ENCODE data around the gene PPEF1.

DNA sequence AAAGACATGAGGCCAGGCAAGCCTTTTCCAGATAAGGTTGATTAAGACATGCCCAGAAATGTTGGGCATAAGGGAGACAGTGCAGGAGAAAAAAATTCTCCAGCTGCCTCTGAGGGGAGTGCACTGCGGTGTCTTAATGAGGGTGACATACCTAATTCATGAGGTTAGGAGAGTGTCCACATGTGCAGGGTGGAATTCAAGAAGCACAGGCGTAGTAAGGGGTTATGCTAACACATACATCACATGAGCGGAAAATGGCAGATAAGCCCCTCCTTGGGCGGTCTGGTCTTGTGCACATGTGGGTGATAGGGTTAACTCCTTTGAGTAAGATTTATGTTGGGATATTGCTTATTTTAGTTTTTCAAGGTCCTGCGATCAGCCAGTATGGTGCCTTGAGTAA lies 154.1 kb downstream of the PPEF1 start:
- no peak for TF ChIP-seq POLR2AphosphoS5 (IDR thresholded peaks at IDR 0.05)
- TF ChIP-seq, protein P1, sequence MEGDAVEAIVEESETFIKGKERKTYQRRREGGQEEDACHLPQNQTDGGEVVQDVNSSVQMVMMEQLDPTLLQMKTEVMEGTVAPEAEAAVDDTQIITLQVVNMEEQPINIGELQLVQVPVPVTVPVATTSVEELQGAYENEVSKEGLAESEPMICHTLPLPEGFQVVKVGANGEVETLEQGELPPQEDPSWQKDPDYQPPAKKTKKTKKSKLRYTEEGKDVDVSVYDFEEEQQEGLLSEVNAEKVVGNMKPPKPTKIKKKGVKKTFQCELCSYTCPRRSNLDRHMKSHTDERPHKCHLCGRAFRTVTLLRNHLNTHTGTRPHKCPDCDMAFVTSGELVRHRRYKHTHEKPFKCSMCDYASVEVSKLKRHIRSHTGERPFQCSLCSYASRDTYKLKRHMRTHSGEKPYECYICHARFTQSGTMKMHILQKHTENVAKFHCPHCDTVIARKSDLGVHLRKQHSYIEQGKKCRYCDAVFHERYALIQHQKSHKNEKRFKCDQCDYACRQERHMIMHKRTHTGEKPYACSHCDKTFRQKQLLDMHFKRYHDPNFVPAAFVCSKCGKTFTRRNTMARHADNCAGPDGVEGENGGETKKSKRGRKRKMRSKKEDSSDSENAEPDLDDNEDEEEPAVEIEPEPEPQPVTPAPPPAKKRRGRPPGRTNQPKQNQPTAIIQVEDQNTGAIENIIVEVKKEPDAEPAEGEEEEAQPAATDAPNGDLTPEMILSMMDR (IDR thresholded peaks at IDR 0.05) = no peak
- TF ChIP-seq EP300 (IDR thresholded peaks at IDR 0.05) = no peak
